ENCODE measurements around the gene CLCN6.

- TF ChIP-seq FOXM1 (CRISPR knock-in tag; IDR thresholded peaks at IDR 0.05) (no peak), SIN3A (IDR thresholded peaks at IDR 0.05; ENCODE audit: borderline replicate concordance, low read depth, low read length) (no peak), NFE2L1 (CRISPR knock-in tag; IDR thresholded peaks at IDR 0.05; ENCODE audit: borderline replicate concordance) (no peak), ZNF883 (CRISPR knock-in tag; IDR thresholded peaks at IDR 0.05; ENCODE audit: not compliant biosample characterization) (no peak), SAFB2 (CRISPR knock-in tag; IDR thresholded peaks at IDR 0.05; ENCODE audit: borderline replicate concordance, low read depth) (no peak), POLR2AphosphoS5 (IDR thresholded peaks at IDR 0.05; ENCODE audit: low read depth, low read length) (no peak), ZKSCAN1 (IDR thresholded peaks at IDR 0.05; ENCODE audit: low read length) (no peak)
Observed at GRCh38 chr1:11875094-11875493, 69.1 kb downstream of the CLCN6 start.

All from HepG2 (cell line).